Epithelial cell of proximal tubule (primary cell): ENCODE data around the gene KLHL40. TPM values are rescaled to one million over a fixed set of nuclear protein-coding genes. Genes with fewer than 3 reads are reported as not detected.

Experiments used
- DNase-seq: peaks from one replicate; pipeline ENCODE4 v3.0.0-alpha.2; 2011; ENCODE audit warnings: low read depth
- H3K4me3 ChIP-seq: 2 replicates; pipeline ENCODE4 v1.5.1; 2011; ENCODE audit warnings: low read depth, mild to moderate bottlenecking, low read length
- CTCF ChIP-seq: conservative IDR thresholded peaks from 2 replicates; pipeline ENCODE4 v1.5.1; 2012; ENCODE audit warnings: low read depth, mild to moderate bottlenecking, low read length
- total RNA-seq: library from RNA; depleted of rRNA; stranded (reverse); fragments of >200 nt; gene quantifications from 2 replicates; pipeline ENCODE4 v1.2.3, GENCODE V29; 2015

Gene KLHL40
- total RNA-seq: not detected in 2 replicates

GRCh38 chr3:42685363-42685881 lies at the start of gene KLHL40:
KLHL40 (plus strand) TSS chr3:42685537; CDS start chr3:42685619, 82 bp downstream.
- TF ChIP-seq CTCF: no peak
- DNase-seq: no peak
- H3K4me3 ChIP-seq: no peak within 1 kb of the TSS

GRCh38 chr3:42637001-42637400 lies 48.3 kb upstream of the KLHL40 start:
- TF ChIP-seq CTCF: no peak

GRCh38 chr3:42638339-42638842 lies 46.9 kb upstream of the KLHL40 start:
- no peak for DNase-seq
- TF ChIP-seq CTCF: no peak
- no peak overlapping the region for H3K4me3 ChIP-seq

More at GRCh38 chr3:42637001-42637400, 48.3 kb upstream of the KLHL40 start:
- H3K4me3 ChIP-seq: no peak overlapping the region
- no peak for DNase-seq

- no peak for DNase-seq
- H3K4me3 ChIP-seq: no peak overlapping the region
- TF ChIP-seq CTCF: no peak
Observed at GRCh38 chr3:42639192-42639591, 46.1 kb upstream of the KLHL40 start.

- TF ChIP-seq CTCF: no peak
- DNase-seq: no peak
- no peak overlapping the region for H3K4me3 ChIP-seq
Observed at GRCh38 chr3:42640129-42640528, 45.2 kb upstream of the KLHL40 start.

GRCh38 chr3:42640771-42641370 lies 44.5 kb upstream of the KLHL40 start:
- DNase-seq: no peak
- no peak overlapping the region for H3K4me3 ChIP-seq
- no peak for TF ChIP-seq CTCF

- no peak overlapping the region for H3K4me3 ChIP-seq
- DNase-seq: no peak
- TF ChIP-seq CTCF: no peak
Observed at GRCh38 chr3:42647821-42648459, 37.4 kb upstream of the KLHL40 start.
